Fibroblast of villous mesenchyme (primary cell): Measurements from ENCODE around the gene FAAP100. TPM values are rescaled to one million over a fixed set of nuclear protein-coding genes. Genes with fewer than 3 reads are reported as not detected.
A peak's percentile ranks its signal among the peaks of the same experiment; 100 is the strongest.

ENCODE experiments used
- DNase-seq: peaks from one replicate; pipeline ENCODE4 v3.0.0-alpha.2; 2010; ENCODE audit warnings: low read depth
- H3K4me3 ChIP-seq: 2 replicates; pipeline ENCODE4 v1.5.1; 2011; ENCODE audit warnings: low read depth, mild to moderate bottlenecking, low read length
- CTCF ChIP-seq: IDR thresholded peaks from 2 replicates; pipeline ENCODE4 v1.5.1; 2012; ENCODE audit warnings: low read depth, mild to moderate bottlenecking, low read length; ENCODE audit not compliant: insufficient read depth
- total RNA-seq: library from RNA; depleted of rRNA; stranded (reverse); fragments of >200 nt; gene quantifications from 2 replicates; pipeline ENCODE4 v1.2.3, GENCODE V29; 2012

The FAAP100 gene
- total RNA-seq, 1 donor: 27.6 TPM

- H3K4me3 ChIP-seq: no peak overlapping the region
- DNase-seq: no peak
- TF ChIP-seq CTCF: no peak
These were observed 12.6 kb downstream of the FAAP100 start for GRCh38 chr17:81539571-81539900.

- H3K4me3 ChIP-seq: no peak overlapping the region
- TF ChIP-seq CTCF: no peak
- no peak for DNase-seq
These were observed 13.2 kb downstream of the FAAP100 start for GRCh38 chr17:81538651-81539570.

GRCh38 chr17:81537856-81538555 is 14.1 kb downstream of the FAAP100 start:
- no peak for DNase-seq
- TF ChIP-seq CTCF: no peak
- no peak overlapping the region for H3K4me3 ChIP-seq

- DNase-seq: no peak
- peak; percentile 55 for TF ChIP-seq CTCF
- no peak overlapping the region for H3K4me3 ChIP-seq
These were observed 14.8 kb downstream of the FAAP100 start for GRCh38 chr17:81537343-81537855.

- no peak for DNase-seq
- H3K4me3 ChIP-seq: no peak overlapping the region
- no peak for TF ChIP-seq CTCF
These were observed 15.6 kb downstream of the FAAP100 start for GRCh38 chr17:81536299-81537290.
